Measurements from ENCODE around the gene NKX2-1. TPM values are rescaled to one million over a fixed set of nuclear protein-coding genes. Genes with fewer than 3 reads are reported as not detected.

The NKX2-1 gene
- total RNA-seq, 3 donors from 2014 or later (not counting 1 experiment from before 2014, with no cell fraction given), result not detected

DNA sequence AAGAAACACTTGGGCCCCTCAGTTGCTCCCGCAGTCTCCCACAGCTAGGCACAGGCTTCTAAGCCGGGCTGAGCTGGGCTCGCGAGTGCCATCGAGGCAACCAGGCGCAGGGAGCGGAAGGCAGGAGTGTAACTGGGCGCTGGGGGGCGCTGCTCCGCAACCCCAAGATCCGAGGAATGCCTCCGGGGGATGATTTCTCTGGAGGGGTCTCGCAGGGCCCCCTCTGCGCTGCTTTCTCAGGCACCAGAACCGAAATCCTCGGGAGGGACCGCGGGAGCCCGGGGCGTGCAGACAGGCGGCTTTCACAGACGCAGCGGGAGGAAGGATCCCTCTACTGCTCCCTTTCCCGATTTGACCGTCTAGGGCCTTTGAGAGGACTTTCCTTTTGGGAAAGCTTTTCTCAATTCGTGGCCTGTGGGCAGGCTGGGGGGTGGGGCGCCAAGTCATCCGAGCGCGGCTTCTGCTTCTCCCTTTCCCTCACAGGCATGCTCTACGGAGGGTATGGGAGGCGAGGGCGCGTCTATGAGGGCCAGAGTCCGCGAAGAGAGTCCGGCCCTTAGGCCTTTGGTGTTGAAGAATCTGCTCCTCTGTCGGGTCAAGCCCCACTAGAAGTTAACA, 4.3 kb upstream of the NKX2-1 start:
- Mint-ChIP-seq H3K9me3 (peaks cover 7 to 10% of the 10 kb centered on the region in 2 donors), H3K27me3 (ENCODE audit: low read depth in 2 of 2) (peaks cover 64 to 67% of the 10 kb centered on the region in 2 donors), H3K27ac (no peak overlapping the region), H3K4me1 (no peaks in the 10 kb centered on the region), H3K36me3 (peaks cover 22% of the 10 kb centered on the region), H3K4me3 (no peak overlapping the region)
- ATAC-seq (no peak), DNase-seq (no peak)
- TF ChIP-seq, protein P1, sequence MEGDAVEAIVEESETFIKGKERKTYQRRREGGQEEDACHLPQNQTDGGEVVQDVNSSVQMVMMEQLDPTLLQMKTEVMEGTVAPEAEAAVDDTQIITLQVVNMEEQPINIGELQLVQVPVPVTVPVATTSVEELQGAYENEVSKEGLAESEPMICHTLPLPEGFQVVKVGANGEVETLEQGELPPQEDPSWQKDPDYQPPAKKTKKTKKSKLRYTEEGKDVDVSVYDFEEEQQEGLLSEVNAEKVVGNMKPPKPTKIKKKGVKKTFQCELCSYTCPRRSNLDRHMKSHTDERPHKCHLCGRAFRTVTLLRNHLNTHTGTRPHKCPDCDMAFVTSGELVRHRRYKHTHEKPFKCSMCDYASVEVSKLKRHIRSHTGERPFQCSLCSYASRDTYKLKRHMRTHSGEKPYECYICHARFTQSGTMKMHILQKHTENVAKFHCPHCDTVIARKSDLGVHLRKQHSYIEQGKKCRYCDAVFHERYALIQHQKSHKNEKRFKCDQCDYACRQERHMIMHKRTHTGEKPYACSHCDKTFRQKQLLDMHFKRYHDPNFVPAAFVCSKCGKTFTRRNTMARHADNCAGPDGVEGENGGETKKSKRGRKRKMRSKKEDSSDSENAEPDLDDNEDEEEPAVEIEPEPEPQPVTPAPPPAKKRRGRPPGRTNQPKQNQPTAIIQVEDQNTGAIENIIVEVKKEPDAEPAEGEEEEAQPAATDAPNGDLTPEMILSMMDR (IDR thresholded peaks at IDR 0.05), result no peak
- WGBS (ENCODE audit: insufficient coverage), result 14% methylated on average over 38 of the region's 38 CpGs
- peaks cover 14% of the 10 kb centered on the region for H3K9me3 ChIP-seq (ENCODE audit: control insufficient read depth, insufficient read depth, low read length)
- intact Hi-C loops (cut with micrococcal nuclease), result no loop called here
- H3K4me3 ChIP-seq (ENCODE audit: low read length), result no peak overlapping the region
- no peaks in the 10 kb centered on the region for H3K36me3 ChIP-seq (ENCODE audit: control insufficient read depth, insufficient read depth, low read length)
- H3K27me3 ChIP-seq (ENCODE audit: control insufficient read depth, insufficient read depth, low read length), result peaks cover 43% of the 10 kb centered on the region
- no peak overlapping the region for H3K27ac ChIP-seq (ENCODE audit: low read length)
- H3K4me1 ChIP-seq (ENCODE audit: control insufficient read depth, insufficient read depth, low read length), result no peaks in the 10 kb centered on the region

DNA sequence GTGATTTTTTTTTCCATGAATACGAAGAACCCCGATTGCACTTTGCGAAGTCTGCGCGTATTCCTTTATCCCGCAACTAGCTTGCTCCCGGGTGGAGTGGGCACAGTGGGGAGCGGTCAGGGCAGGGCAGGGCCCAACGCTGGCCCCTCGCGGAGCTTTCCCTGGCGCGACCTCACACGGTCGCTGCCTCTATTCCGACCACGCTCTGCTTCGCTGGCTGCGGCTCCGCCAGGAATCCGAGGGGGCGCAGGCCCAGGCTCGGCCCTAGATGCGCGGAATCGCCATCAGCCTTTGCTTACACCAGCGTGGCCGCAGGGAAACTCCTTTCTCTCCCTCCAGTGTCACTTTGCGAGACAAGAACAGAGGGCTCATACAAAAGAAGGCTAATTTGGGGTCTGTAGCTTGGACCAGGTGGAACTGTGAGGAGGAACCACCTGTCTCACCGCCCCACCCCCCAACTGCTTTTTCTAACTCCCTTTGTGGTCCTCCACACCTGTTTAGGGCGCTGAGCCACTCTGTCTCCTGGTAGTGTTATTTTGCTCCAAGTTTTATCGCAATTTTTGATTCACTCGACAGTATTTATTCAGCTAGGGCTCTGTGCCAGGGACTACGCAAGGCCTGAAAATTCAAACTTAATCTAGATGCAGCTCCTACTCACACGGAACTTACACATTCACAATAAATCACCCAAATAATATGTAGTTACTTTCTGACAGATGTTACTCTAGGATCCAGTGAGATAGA, 3.1 kb upstream of the NKX2-1 start:
- TF ChIP-seq, protein P1 (IDR thresholded peaks at IDR 0.05), result no peak
- WGBS (ENCODE audit: insufficient coverage), result 17% methylated on average over 34 of the region's 35 CpGs
- no peak for DNase-seq
- H3K27ac ChIP-seq (ENCODE audit: low read length), result no peak overlapping the region
- H3K27me3 ChIP-seq (ENCODE audit: control insufficient read depth, insufficient read depth, low read length), result peaks cover 45% of the 10 kb centered on the region
- ATAC-seq, result no peak
- no peaks in the 10 kb centered on the region for H3K36me3 ChIP-seq (ENCODE audit: control insufficient read depth, insufficient read depth, low read length)
- Mint-ChIP-seq H3K36me3 (peaks cover 13% of the 10 kb centered on the region), H3K4me3 (no peak overlapping the region), H3K27ac (no peak overlapping the region), H3K9me3 (peaks cover 3 to 4% of the 10 kb centered on the region in 2 donors), H3K27me3 (ENCODE audit: low read depth in 2 of 2) (peaks cover 57 to 60% of the 10 kb centered on the region in 2 donors), H3K4me1 (no peaks in the 10 kb centered on the region)
- peaks cover 14% of the 10 kb centered on the region for H3K9me3 ChIP-seq (ENCODE audit: control insufficient read depth, insufficient read depth, low read length)
- no peak overlapping the region for H3K4me3 ChIP-seq (ENCODE audit: low read length)
- H3K4me1 ChIP-seq (ENCODE audit: control insufficient read depth, insufficient read depth, low read length), result no peaks in the 10 kb centered on the region
- intact Hi-C loops (cut with micrococcal nuclease), result no loop called here

DNA sequence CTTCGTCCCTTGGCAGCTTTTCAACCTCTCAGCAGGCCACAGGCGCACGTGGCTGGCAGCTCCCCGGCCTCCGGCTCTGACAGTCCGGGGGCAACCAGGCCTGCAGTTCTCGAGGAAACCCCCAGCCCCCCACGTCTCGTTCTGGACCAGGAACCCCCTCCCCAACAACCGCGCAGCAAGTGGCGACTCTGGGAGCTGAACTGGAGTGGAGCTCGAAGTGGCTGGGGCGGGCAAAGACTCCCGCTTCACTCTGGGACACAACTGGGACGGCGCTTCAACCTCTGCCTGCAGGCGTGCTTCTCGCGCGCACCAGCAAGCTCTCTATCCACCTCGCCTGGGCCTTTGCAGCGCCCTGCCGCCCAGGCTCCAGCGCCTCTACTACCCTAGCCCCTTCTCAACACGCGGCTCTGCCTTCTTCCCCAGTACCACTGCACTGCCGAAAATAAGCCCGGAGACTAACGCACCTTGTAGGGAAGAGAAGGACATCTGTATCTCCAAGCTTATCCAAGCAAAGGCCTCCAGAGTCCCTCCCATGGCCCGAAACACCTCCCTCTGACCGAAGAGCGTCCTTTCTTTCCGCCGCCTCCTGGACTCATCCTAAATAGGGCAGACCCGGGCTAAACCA, 2.4 kb upstream of the NKX2-1 start:
- no peak for ATAC-seq
- TF ChIP-seq, protein P1 (IDR thresholded peaks at IDR 0.05), result no peak
- H3K9me3 Mint-ChIP-seq, result no peaks in the 10 kb centered on the region
- no peak overlapping the region for H3K27ac ChIP-seq (ENCODE audit: low read length)
- H3K4me3 Mint-ChIP-seq, result no peak overlapping the region
- WGBS (ENCODE audit: insufficient coverage), result 7% methylated on average over 36 of the region's 36 CpGs
- intact Hi-C loops (cut with micrococcal nuclease), result no loop called here
- no peaks in the 10 kb centered on the region for H3K36me3 ChIP-seq (ENCODE audit: control insufficient read depth, insufficient read depth, low read length)
- peaks cover 51 to 54% of the 10 kb centered on the region in 2 donors for H3K27me3 Mint-ChIP-seq (ENCODE audit: low read depth in 2 of 2)
- H3K9me3 ChIP-seq (ENCODE audit: control insufficient read depth, insufficient read depth, low read length), result peaks cover 14% of the 10 kb centered on the region
- peaks cover 48% of the 10 kb centered on the region for H3K27me3 ChIP-seq (ENCODE audit: control insufficient read depth, insufficient read depth, low read length)
- no peak for DNase-seq
- no peak overlapping the region for H3K4me3 ChIP-seq (ENCODE audit: low read length)
- H3K4me1 Mint-ChIP-seq, result no peaks in the 10 kb centered on the region
- no peak overlapping the region for H3K27ac Mint-ChIP-seq
- peaks cover 13% of the 10 kb centered on the region for H3K36me3 Mint-ChIP-seq
- H3K4me1 ChIP-seq (ENCODE audit: control insufficient read depth, insufficient read depth, low read length), result no peaks in the 10 kb centered on the region
